Hepatocyte (in vitro differentiated cells): ENCODE data around the gene FCRL6. TPM values are rescaled to one million over a fixed set of nuclear protein-coding genes. Genes with fewer than 3 reads are reported as not detected.

Experiments
- DNase-seq: peaks from one replicate; pipeline ENCODE4 v3.0.0-alpha.2; 2016; ENCODE audit warnings: low spot score
- H2AFZ ChIP-seq: fragments of 200-600 bp; sonication (generic); 2 replicates; pipeline ENCODE4 v1.6.0; 2016; ENCODE audit warnings: antibody characterized with exemption, mild to moderate bottlenecking
- H3K27ac ChIP-seq: fragments of 200-600 bp; sonication (generic); 2 replicates; pipeline ENCODE4 v1.5.1; 2016; ENCODE audit warnings: mild to moderate bottlenecking
- H3K27me3 ChIP-seq: fragments of 200-600 bp; sonication (generic); 2 replicates; pipeline ENCODE4 v1.6.1; 2016
- H3K36me3 ChIP-seq: fragments of 200-600 bp; sonication (generic); replicated peaks from 2 replicates; pipeline ENCODE4 v1.5.1; 2016; ENCODE audit warnings: low read depth; ENCODE audit not compliant: insufficient read depth
- H3K4me1 ChIP-seq: fragments of 200-600 bp; sonication (generic); 2 replicates; pipeline ENCODE4 v1.5.1; 2016; ENCODE audit warnings: mild to moderate bottlenecking, moderate library complexity; ENCODE audit not compliant: insufficient read depth
- H3K4me2 ChIP-seq: fragments of 200-600 bp; sonication (generic); 2 replicates; pipeline ENCODE4 v1.6.0; 2016
- H3K4me3 ChIP-seq: fragments of 200-600 bp; sonication (generic); 2 replicates; pipeline ENCODE4 v1.5.1; 2016; ENCODE audit warnings: mild to moderate bottlenecking
- H3K79me2 ChIP-seq: fragments of 200-600 bp; sonication (generic); 2 replicates; pipeline ENCODE4 v1.6.0; 2017; ENCODE audit warnings: mild to moderate bottlenecking
- H3K9me2 ChIP-seq: fragments of 200-600 bp; sonication (generic); replicated peaks from 2 replicates; pipeline ENCODE4 v1.6.0; 2017; ENCODE audit warnings: mild to moderate bottlenecking; ENCODE audit not compliant: insufficient read depth
- H3K9me3 ChIP-seq: fragments of 200-600 bp; sonication (generic); 2 replicates; pipeline ENCODE4 v1.5.1; 2016; ENCODE audit warnings: low read depth, mild to moderate bottlenecking
- H4K20me1 ChIP-seq: fragments of 200-600 bp; sonication (generic); 2 replicates; pipeline ENCODE4 v1.6.0; 2016; ENCODE audit warnings: mild to moderate bottlenecking; ENCODE audit not compliant: insufficient read depth, poor library complexity, severe bottlenecking
- EZH2 ChIP-seq: fragments of 200-600 bp; sonication (generic); IDR thresholded peaks from 2 replicates; pipeline ENCODE4 v1.6.1; 2016; ENCODE audit warnings: antibody characterized with exemption, mild to moderate bottlenecking, borderline replicate concordance
- EZH2phosphoT487 ChIP-seq: fragments of 200-600 bp; sonication (generic); IDR thresholded peaks from one replicate; pipeline ENCODE4 v1.6.1; 2018; ENCODE audit warnings: antibody characterized with exemption, mild to moderate bottlenecking, low read depth, moderate library complexity; ENCODE audit not compliant: unreplicated experiment, severe bottlenecking
- WGBS: methylation state at CpG from one replicate; pipeline ENCODE4 v1.1.6; 2016; ENCODE audit warnings: low lambda C conversion rate; ENCODE audit errors: missing lambda C conversion rate; 5-methylcytosine and 5-hydroxymethylcytosine counted together
- polyA plus RNA-seq: library from polyadenylated mRNA; unstranded; fragments of >200 nt; fragmentation: Nextera tagmentation; extraction: Ambion mirVana; gene quantifications from 2 replicates; pipeline ENCODE4 v1.2.1, GENCODE V29; 2016
- total RNA-seq: library from RNA; depleted of rRNA; stranded (reverse); fragments of >200 nt; gene quantifications from 2 replicates; pipeline ENCODE4 v1.2.3, GENCODE V29; 2014
- TF ChIP-seq, protein P1 (sequence below): fragments of 200-600 bp; sonication (generic); IDR thresholded peaks from 2 replicates; pipeline ENCODE4 v1.5.1; 2016; ENCODE audit warnings: antibody characterized with exemption, mild to moderate bottlenecking; ENCODE audit not compliant: poor library complexity

The FCRL6 gene
- total and polyA plus RNA-seq, 2 experiments from 2014 or later, result not detected

DNA sequence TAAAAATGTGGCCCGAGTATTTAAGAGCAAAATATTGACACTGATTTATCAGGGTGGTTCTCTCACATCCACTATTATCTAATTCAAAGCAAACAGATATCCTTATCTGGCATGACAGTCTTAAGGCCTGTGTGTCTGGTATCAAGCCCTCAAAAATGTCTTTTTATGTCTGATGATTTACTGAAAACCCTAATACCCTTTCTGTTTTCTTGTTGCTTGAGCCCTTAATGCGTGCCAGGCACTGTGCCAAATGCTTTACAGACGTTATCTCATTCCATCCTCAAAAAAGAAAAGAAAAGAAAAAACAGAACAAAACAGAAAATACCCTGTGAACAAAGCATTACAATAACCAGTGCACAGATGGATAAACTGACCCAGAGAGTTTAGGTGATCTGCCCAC, 15.7 kb upstream of the FCRL6 start:
- no peaks in the 10 kb centered on the region for H3K9me3 ChIP-seq
- no peaks in the 10 kb centered on the region for H3K4me1 ChIP-seq
- no peak for DNase-seq
- WGBS, result 36% methylated on average over 3 of the region's 3 CpGs
- TF ChIP-seq EZH2phosphoT487 (no peak), EZH2 (no peak)
- TF ChIP-seq, protein P1, sequence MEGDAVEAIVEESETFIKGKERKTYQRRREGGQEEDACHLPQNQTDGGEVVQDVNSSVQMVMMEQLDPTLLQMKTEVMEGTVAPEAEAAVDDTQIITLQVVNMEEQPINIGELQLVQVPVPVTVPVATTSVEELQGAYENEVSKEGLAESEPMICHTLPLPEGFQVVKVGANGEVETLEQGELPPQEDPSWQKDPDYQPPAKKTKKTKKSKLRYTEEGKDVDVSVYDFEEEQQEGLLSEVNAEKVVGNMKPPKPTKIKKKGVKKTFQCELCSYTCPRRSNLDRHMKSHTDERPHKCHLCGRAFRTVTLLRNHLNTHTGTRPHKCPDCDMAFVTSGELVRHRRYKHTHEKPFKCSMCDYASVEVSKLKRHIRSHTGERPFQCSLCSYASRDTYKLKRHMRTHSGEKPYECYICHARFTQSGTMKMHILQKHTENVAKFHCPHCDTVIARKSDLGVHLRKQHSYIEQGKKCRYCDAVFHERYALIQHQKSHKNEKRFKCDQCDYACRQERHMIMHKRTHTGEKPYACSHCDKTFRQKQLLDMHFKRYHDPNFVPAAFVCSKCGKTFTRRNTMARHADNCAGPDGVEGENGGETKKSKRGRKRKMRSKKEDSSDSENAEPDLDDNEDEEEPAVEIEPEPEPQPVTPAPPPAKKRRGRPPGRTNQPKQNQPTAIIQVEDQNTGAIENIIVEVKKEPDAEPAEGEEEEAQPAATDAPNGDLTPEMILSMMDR, result no peak
- H3K9me2 ChIP-seq, result no peaks in the 10 kb centered on the region
- no peak overlapping the region for H3K4me3 ChIP-seq
- no peaks in the 10 kb centered on the region for H3K36me3 ChIP-seq
- no peaks in the 10 kb centered on the region for H3K27me3 ChIP-seq
- no peaks in the 10 kb centered on the region for H3K79me2 ChIP-seq
- H2AFZ ChIP-seq, result no peak overlapping the region
- no peak overlapping the region for H3K27ac ChIP-seq
- no peaks in the 10 kb centered on the region for H4K20me1 ChIP-seq
- H3K4me2 ChIP-seq, result no peak overlapping the region

DNA sequence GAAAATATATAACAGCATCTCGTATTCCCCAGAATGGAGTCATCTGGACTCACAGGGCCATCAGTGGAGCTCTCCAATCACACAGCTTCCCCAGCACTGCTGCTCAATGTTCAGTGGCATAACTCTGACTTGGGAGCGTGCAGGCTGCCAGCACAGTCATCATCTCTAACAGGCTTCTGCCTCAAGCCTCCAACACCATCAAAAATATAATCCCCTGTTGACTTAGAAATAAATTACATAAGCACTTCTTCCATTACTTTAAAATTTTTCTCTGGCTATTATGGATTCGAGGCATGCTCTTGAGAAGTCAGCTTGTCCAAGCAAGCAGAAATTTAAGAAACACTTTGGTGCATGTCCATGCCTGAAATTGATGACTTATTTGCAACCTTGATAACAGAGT, 15.2 kb upstream of the FCRL6 start:
- Histone ChIP-seq H3K4me1 (no peaks in the 10 kb centered on the region), H3K9me3 (no peaks in the 10 kb centered on the region), H3K4me2 (no peak overlapping the region), H3K36me3 (no peaks in the 10 kb centered on the region), H3K4me3 (no peak overlapping the region), H2AFZ (no peak overlapping the region), H3K27me3 (no peaks in the 10 kb centered on the region), H4K20me1 (no peaks in the 10 kb centered on the region), H3K27ac (no peak overlapping the region), H3K79me2 (no peaks in the 10 kb centered on the region), H3K9me2 (no peaks in the 10 kb centered on the region)
- WGBS, result 67% methylated on average over 3 of the region's 3 CpGs
- TF ChIP-seq EZH2 (no peak), EZH2phosphoT487 (no peak)
- TF ChIP-seq, protein P1, result no peak
- no peak for DNase-seq

DNA sequence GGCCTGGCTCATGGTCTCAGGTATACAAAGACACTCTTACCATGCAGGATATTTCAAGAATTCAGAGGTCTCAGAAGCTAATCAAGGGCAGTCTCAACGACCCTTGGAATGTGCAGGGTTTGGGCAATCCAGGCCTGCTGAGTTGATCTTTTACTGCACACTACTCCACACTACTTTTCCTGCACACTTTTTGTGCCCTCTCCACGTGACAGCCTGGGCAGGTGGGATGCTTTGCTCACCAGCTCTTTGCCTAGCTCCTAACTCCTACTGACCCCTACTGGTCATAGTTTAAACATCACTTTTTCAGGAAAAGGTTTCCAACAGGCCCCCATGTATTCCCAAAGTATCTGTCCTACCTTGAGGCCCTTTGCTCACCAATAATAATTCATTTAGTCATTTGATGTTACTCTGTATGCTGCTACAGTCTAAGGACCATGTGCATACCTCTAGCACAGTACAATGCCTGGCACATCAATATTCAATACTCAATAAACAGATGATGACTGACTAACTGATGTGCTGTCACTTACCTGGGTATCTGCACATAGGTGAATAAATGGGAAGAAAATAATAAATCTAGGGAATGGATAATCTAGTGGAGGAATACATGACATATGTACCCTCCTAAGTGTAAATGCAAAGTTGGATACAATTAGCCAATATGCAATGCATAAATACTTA, 11.8 kb upstream of the FCRL6 start:
- no peaks in the 10 kb centered on the region for H4K20me1 ChIP-seq
- no peak overlapping the region for H3K4me2 ChIP-seq
- H3K79me2 ChIP-seq, result no peaks in the 10 kb centered on the region
- H2AFZ ChIP-seq, result no peak overlapping the region
- H3K9me3 ChIP-seq, result no peaks in the 10 kb centered on the region
- TF ChIP-seq EZH2 (no peak), EZH2phosphoT487 (no peak)
- TF ChIP-seq, protein P1, result peak; percentile 50
- no peaks in the 10 kb centered on the region for H3K36me3 ChIP-seq
- peak; percentile 47 for DNase-seq
- no peak overlapping the region for H3K27ac ChIP-seq
- peaks cover 20% of the 10 kb centered on the region for H3K27me3 ChIP-seq
- H3K4me3 ChIP-seq, result no peak overlapping the region
- 14% methylated on average over 2 of the region's 2 CpGs for WGBS
- no peaks in the 10 kb centered on the region for H3K9me2 ChIP-seq
- no peaks in the 10 kb centered on the region for H3K4me1 ChIP-seq
